Endothelial cell of umbilical vein (primary cell): ENCODE data around the gene RUVBL1. TPM values are rescaled to one million over a fixed set of nuclear protein-coding genes. Genes with fewer than 3 reads are reported as not detected.

Experiments used
- BruUV-seq: library from RNA; stranded (reverse); fragments of 400-500 nt; replicated peaks from 2 replicates; lab custom pipeline; 2021; lab: Mats Ljungman, UMichigan
- CTCF ChIA-PET: fragments of 300-600, 350-600 bp; sonication (Branson Sonifier 250); formaldehyde crosslinking; loops from one replicate; lab custom pipeline; 2021; ENCODE audit warnings: antibody characterized with exemption, inconsistent platforms; lab: Charles Lee
- POLR2A ChIA-PET: fragments of 300-600, 350-600 bp; sonication (Branson Sonifier 250); formaldehyde crosslinking; loops from one replicate; lab custom pipeline; 2021; ENCODE audit warnings: antibody characterized with exemption, inconsistent platforms; lab: Charles Lee
- DNase-seq: peaks from one replicate; pipeline ENCODE4 v3.0.0-alpha.2; 2011; ENCODE audit warnings: low read depth, low spot score
- FAIRE-seq: peaks from 2 replicates; lab custom pipeline; 2011; peaks lifted over from hg19 to GRCh38; lab: Jason Lieb, UNC
- H2AFZ ChIP-seq: 2 replicates; pipeline ENCODE4 v1.6.0; 2012; ENCODE audit warnings: low read depth, low read length, control low read depth, inconsistent platforms
- H3K27ac ChIP-seq: 2 replicates; pipeline ENCODE4 v1.5.1; 2011; ENCODE audit warnings: low read depth, mild to moderate bottlenecking, control low read depth, low read length, moderate library complexity; ENCODE audit not compliant: insufficient read depth
- H3K27me3 ChIP-seq, 2 experiments: 2 replicates each; pipeline versions ENCODE4 v1.6.0 to v1.6.1; 2011; ENCODE audit warnings: low read length in 2 of 2, mixed read lengths in 1 of 2; ENCODE audit not compliant: control insufficient read depth in 2 of 2, insufficient read depth in 2 of 2
- H3K36me3 ChIP-seq, 2 experiments: 2 replicates in 1 of 2; 3 replicates in 1 of 2; pipeline ENCODE4 v1.5.1; 2011; ENCODE audit warnings: low read length in 2 of 2, mild to moderate bottlenecking in 1 of 2, moderate library complexity in 1 of 2; ENCODE audit not compliant: control insufficient read depth in 2 of 2, insufficient read depth in 2 of 2; ENCODE audit errors: extremely low read depth in 1 of 2
- H3K4me1 ChIP-seq: 3 replicates; pipeline ENCODE4 v1.5.1; 2011; ENCODE audit warnings: mild to moderate bottlenecking, low read length; ENCODE audit not compliant: control insufficient read depth, insufficient read depth; ENCODE audit errors: extremely low read depth
- H3K4me2 ChIP-seq: 2 replicates; pipeline ENCODE4 v1.6.1; 2011; ENCODE audit warnings: low read length, control low read depth, mixed read lengths; ENCODE audit not compliant: insufficient read depth
- H3K4me3 ChIP-seq, 3 experiments: fragments of 200-600 bp in 1 of 3; sonication (generic), shearing (Covaris generic) in 1 of 3; replicated peaks in 1 of 3; 2 replicates each; pipeline ENCODE4 v1.5.1; 2011 to 2016; ENCODE audit warnings: control low read depth in 3 of 3, low read length in 3 of 3, mild to moderate bottlenecking in 2 of 3, inconsistent platforms in 1 of 3, low read depth in 1 of 3, moderate library complexity in 1 of 3; ENCODE audit not compliant: insufficient read depth in 1 of 3
- H3K79me2 ChIP-seq: 2 replicates; pipeline ENCODE4 v1.6.0; 2012; ENCODE audit warnings: low read length, inconsistent platforms; ENCODE audit not compliant: control insufficient read depth, insufficient read depth
- H3K9ac ChIP-seq: replicated peaks from 2 replicates; pipeline ENCODE3; 2011; ENCODE audit warnings: low read length, control low read depth; ENCODE audit not compliant: insufficient read depth; ENCODE audit errors: extremely low read depth
- H3K9me1 ChIP-seq: replicated peaks from 3 replicates; pipeline ENCODE4 v1.6.0; 2011; ENCODE audit warnings: mild to moderate bottlenecking, low read length; ENCODE audit not compliant: control insufficient read depth, insufficient read depth; ENCODE audit errors: extremely low read depth
- H3K9me3 ChIP-seq: replicated peaks from 2 replicates; pipeline ENCODE4 v1.5.1; 2012; ENCODE audit warnings: low read length, inconsistent platforms; ENCODE audit not compliant: control insufficient read depth, insufficient read depth
- H4K20me1 ChIP-seq: replicated peaks from 2 replicates; pipeline ENCODE3; 2011; ENCODE audit warnings: mild to moderate bottlenecking, low read length; ENCODE audit not compliant: control insufficient read depth, insufficient read depth; ENCODE audit errors: extremely low read depth
- FOS ChIP-seq: IDR thresholded peaks from 2 replicates; pipeline ENCODE4 v1.6.1; 2011; ENCODE audit warnings: mild to moderate bottlenecking, low read length, moderate library complexity, borderline replicate concordance; ENCODE audit not compliant: insufficient read depth
- dilution Hi-C: fragments of 300-500 bp; cut with MboI; formaldehyde crosslinking; loops from one replicate; pipeline ENCODE4 v1.15.0; 2019; ENCODE audit warnings: low sequenced_read_pairs; ENCODE audit not compliant: extremely low pct_ligation_motif_present
- intact Hi-C: fragments of 100-400 bp; cut with micrococcal nuclease; formaldehyde crosslinking; loops from one replicate; pipeline ENCODE4 v1.10.0; 2022
- polyA plus RNA-seq, 4 experiments: library from polyadenylated mRNA; depleted of rRNA in 3 of 4; stranded (reverse) in 3 of 4; unstranded in 1 of 4; fragments of >200 nt; gene quantifications; 2 replicates each; pipeline versions ENCODE4 v1.2.1 to v1.2.3, GENCODE V29; 2011 to 2012; ENCODE audit warnings: missing spikeins in 1 of 4
- total RNA-seq: library from RNA; stranded (reverse); gene quantifications from 2 replicates; pipeline ENCODE4 v1.2.3, GENCODE V29; 2021
- TF ChIP-seq, protein P1 (sequence below), 2 donors: IDR thresholded peaks; 1 replicate in 1 of 2; 2 replicates in 1 of 2; pipeline ENCODE4 v1.5.1; 2011; ENCODE audit warnings: low read length in 2 of 2, mild to moderate bottlenecking in 2 of 2, moderate library complexity in 2 of 2, control low read depth in 1 of 2, inconsistent platforms in 1 of 2, low read depth in 1 of 2; ENCODE audit not compliant: insufficient read depth in 1 of 2; ENCODE audit errors: extremely low read depth in 1 of 2

The RUVBL1 gene
- total and polyA plus RNA-seq, 2 donors (not counting 3 experiments of a cell fraction or from before 2014, with no cell fraction given) = 52.5 to 58.5 TPM

- H3K27me3 ChIP-seq = no peaks in the 10 kb centered on the region
- no peak for TF ChIP-seq FOS
- TF ChIP-seq, protein P1, sequence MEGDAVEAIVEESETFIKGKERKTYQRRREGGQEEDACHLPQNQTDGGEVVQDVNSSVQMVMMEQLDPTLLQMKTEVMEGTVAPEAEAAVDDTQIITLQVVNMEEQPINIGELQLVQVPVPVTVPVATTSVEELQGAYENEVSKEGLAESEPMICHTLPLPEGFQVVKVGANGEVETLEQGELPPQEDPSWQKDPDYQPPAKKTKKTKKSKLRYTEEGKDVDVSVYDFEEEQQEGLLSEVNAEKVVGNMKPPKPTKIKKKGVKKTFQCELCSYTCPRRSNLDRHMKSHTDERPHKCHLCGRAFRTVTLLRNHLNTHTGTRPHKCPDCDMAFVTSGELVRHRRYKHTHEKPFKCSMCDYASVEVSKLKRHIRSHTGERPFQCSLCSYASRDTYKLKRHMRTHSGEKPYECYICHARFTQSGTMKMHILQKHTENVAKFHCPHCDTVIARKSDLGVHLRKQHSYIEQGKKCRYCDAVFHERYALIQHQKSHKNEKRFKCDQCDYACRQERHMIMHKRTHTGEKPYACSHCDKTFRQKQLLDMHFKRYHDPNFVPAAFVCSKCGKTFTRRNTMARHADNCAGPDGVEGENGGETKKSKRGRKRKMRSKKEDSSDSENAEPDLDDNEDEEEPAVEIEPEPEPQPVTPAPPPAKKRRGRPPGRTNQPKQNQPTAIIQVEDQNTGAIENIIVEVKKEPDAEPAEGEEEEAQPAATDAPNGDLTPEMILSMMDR (IDR thresholded peaks at IDR 0.05; ENCODE audit: extremely low read depth in 1 of 2, insufficient read depth in 1 of 2, low read depth in 1 of 2, low read length in 2 of 2) = peak; percentile 89 to 92
- no peaks in the 10 kb centered on the region for H3K9me1 ChIP-seq
- H3K9ac ChIP-seq = no peak overlapping the region
- peaks cover 2 to 19% of the 10 kb centered on the region in 2 experiments for H3K36me3 ChIP-seq
- H3K4me1 ChIP-seq = peaks cover 15% of the 10 kb centered on the region
- H3K27ac ChIP-seq = peak overlapping the region; percentile 30
- no TSS peak for BruUV-seq
- intact Hi-C loops (loop anchor here (1.0 to 10.0 kb wide), 5 partner anchors 20 to 513 kb away; partner anchors contain the start of gene GATA2), dilution Hi-C loops (no loop called here)
- POLR2A ChIA-PET = interaction anchor here (1.0 kb wide), 1 partner anchor 38 kb away, joined by 4 read pairs; no protein-coding TSS in a partner anchor
- DNase-seq (peak; percentile 83), FAIRE-seq (peak; percentile 94)
- no peak overlapping the region for H3K4me3 ChIP-seq
- H3K4me2 ChIP-seq = no peak overlapping the region
- H2AFZ ChIP-seq = no peak overlapping the region
- H3K79me2 ChIP-seq = peaks cover 10% of the 10 kb centered on the region
- no peaks in the 10 kb centered on the region for H4K20me1 ChIP-seq
- CTCF ChIA-PET = interaction anchor here (0.8 to 8.6 kb wide), 26 partner anchors 8 to 512 kb away, joined by 3 to 273 read pairs (median 9); partner anchors contain the start of gene RUVBL1
- no peaks in the 10 kb centered on the region for H3K9me3 ChIP-seq
Measured at GRCh38 chr3:128095222-128095703, 28.3 kb downstream of the RUVBL1 start.
